DMS53 treated with DMSO at 0.1 percent for 48 hours (cell line): Measurements from ENCODE around the gene LBHD1.
"Not testable (repeated sequence)": the region's sequence is repeated elsewhere in the genome, so short reads cannot be mapped to it uniquely, and the experiment has no call there.

Source experiments
- DNase-seq: peaks from one replicate; lab custom pipeline; 2025; ENCODE audit not compliant: unreplicated experiment; lab: John Stamatoyannopoulos, UW

The LBHD1 gene

DNA sequence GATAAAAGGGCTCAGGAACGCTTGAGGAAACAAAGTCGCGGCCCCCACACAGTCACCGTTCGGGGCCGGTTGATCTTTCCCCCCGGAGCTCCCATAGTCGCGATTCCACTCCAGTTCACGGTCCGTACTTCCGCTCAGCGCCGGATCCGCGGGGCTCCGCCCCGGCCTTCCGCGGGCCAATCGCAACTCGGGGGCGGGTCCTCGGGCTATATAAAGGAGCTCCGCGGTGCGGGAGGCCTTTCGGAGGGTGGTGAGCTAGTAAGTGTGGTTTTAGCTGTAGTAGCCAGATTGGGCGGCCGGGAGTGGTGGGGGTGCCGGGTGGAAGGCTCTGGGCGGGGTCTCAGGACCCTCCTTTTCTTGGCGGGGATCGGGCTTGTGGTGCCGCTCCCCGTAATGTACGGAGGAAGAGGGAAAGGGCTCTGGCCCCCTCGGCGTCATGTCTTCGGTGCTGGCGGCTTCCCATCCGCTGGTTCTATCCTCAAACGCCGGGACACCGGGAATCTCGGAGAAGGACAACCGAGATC is 6.9 kb downstream of the LBHD1 start, which contains the start of the genes C11orf98 and CSKMT:
TSS of gene C11orf98 (minus strand) at position 136 of the 524 bp plus-strand sequence. CDS start at position 95, 41 bp downstream.
TSS of gene CSKMT (plus strand) at position 238 of the 524 bp plus-strand sequence. CDS start 568 bp downstream, outside the sequence.
- peak; percentile 79 for DNase-seq

DNA sequence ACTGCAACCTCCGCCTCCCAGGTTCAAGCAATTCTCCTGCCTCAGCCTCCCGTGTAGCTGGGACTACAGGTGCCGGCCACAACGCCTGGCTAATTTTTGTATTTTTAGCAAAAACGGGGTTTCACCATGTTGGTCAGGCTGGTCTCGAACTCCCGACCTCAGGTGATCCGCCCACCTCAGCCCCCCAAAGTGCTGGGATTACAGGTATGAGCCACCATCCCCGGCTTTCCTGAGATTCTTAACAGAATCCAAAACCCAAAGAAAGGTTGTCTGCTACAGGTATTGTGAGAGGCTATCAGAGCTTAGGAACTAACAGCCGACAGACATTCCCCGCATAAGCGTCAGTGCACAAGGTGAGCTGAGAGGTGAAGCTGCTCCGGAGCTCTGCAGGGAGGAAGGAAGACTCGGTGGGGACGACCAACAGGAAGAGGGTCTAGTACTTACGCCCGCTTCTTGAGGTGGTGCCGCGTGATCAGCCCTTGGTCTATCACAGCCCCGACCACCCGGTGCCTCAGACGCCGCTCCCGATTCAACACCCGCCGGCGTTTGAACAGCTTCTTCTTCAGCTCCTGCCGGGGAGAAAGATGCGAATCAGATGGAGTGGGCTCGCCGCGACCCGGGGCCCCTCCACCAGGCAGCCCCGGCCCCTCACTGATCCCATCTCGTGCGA is 7.5 kb downstream of the LBHD1 start:
- DNase-seq, result peak; percentile 61

DNA sequence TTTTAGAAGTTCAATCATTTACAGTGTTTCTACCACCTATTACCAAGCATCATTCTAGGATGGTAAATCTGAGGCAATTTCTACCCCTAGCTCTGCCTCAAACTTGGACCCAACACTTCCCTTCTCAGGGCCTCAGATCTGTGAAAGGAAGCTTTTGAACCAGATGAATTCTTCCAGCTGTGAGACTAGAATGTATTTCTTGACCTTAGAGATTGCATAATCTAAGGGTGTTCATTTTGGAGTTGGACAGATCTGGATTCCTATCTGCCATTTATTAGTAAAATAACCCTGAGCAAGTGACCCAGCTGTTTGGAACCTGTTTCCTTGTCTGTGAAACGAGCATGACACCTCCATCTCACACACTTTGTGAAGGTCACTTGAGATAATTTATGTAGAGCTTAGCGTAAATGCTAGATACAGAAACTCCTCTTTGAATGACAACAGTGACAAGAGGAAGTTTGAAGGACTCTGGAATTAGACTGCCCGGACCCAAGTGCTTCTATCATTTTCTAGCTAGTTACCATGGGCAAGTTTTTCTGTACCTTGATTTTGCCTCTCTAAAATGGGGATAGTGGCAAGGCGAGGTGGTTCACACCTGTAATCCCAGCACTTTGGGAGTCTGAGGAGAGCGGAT is 15.2 kb downstream of the LBHD1 start:
- no peak for DNase-seq

DNA sequence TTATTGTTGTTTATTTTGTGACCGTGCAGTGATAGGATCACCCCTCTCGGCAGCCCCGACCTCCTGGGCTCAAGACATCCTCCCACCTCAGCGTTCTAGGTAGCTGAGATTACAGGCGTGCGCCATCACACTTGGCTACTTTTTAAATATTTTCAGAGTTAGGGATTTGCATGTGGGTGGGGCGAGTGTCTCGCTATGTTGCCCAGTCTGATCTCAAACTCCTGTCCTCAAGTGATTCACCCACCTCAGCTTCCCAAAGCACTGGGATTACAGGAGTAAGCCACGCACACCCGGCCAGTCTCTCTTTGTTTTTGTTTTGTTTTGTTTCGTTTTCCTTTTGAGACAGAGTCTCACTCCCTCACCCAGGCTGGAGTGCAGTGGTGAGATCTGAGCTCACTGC is 17.8 kb downstream of the LBHD1 start:
- no peak for DNase-seq

DNA sequence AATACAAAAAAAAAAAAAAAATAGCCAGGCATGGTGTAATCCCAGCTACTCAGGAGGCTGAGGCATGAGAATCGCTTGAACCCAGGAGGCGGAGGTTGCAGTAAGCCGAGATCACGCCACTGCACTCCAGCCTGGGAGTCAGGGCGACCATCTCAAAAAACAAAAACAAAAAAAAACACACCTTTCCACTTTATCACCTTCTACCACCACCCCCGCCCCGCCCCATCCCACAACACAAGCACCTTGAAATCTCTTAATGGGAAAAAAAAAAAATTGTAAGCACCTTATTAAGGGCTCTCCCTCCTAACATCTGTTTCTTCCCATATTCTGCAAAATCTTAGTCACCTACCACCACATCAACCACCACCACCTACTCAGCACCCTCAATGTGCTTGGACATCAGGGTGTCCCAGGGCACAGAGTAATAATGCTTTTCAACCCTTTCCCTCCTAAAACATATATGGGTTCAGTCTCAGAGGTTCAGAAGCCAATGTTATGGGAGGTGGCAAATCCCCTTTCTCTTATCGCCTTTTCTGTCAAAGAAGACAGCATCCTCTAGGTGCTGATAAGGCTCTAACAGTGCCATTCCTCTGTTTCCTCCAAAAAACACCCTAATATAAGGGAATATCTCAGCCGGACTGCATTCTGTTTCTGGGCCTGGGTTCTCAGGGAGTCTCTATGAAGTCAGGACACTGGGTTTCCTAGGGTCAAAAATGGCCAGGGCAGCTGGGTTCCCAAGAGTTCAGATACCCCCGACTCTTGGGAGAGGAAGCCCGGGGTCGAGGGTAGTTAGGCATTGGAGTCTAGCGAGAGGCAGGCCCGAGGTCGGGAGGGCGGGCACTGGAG is 19.7 kb downstream of the LBHD1 start:
- DNase-seq, result no peak

DNA sequence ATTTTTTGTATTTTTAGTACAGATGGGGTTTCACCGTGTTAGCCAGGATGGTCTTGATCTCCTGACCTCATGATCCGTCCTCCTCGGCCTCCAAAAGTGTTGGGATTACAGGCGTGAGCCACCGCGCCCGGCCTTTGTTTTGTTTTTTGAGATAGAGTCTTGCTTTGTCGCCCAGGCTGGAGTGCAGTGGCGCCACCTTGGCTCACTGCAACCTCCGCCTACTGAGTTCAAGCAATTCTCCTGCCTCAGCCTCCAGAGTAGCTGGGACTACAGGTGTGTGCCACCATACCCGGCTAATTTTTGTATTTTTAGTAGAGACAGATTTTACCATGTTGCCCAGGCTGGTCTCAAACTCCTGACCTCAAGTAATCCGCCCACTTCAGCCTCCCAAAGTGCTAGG is 21.8 kb downstream of the LBHD1 start:
- not testable (repeated sequence) for DNase-seq

DNA sequence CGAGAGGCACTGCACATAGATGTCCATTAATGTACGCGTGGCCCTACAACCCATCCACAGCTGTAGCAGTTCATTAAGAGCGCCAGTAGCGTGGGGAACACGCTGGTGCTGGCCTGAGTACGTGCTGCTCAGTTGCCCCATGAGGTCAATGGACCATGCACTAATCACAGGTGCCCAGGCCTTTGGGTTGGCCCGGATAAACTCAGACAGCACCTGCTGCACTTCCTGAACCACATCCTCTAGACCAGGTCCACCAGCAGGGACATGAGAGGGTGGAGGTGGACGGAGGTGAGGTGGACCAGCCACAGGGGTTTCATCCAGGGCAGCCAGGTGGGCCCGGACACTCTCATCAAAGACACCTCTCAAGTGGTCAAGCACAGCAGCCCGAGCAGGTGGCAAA is 22.6 kb downstream of the LBHD1 start:
- DNase-seq, result no peak

DNA sequence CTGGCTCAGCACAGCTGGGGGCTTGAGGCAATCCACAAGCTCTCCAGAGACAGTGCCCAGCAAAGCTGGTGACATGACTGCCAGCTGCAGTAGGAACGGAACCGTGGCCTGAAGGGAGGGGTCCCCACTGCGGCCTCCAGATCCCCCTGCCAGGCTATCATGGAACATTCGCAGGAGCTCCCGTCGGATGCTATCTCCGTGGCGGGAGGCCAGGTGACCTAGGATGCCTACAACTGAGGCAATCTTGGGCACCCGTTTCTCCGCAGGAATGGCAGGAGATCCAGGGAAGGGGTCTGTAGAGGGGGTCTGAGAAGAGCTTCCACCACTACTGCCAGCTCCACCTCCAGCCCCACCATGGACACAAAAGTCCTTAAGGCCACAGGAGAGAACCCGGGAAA is 23.1 kb downstream of the LBHD1 start:
- DNase-seq, result no peak

DNA sequence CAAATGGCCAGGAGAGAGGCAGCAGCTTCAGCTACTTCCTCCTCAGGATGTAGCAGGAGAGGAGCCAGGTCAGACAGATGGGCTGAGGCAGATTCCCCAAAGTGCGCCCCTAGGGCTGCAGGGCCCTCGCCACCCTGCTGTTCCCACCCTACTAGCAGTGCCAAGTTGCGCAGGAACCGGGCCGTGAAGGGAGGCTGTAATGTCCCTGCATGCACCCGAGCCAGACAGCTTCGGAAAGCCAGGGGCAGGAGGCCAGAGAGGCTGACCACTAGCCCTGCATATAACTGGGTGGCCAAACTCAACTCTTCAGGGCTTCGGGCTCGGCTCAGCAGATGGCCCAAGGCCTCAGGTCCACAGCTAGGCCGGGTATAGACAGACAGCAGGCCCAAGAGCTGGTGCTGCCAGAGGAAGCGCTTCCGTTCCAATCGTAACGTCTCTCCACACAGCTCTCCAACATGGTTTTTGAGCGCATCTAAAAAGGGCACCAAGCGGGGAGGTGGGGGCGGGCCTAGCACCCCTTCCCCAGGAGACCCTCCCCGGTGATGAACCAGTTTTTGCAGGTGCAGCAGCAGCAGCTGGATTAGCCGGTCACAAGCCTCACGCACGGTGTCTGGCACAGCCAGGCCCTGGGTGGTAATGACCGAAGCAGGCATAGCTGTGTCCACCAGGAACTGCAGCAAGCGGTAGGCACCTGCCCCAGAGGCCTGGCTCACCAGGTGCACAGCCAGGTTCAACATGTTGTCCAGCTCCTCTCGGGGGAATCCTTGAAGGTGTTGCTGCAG is 23.7 kb downstream of the LBHD1 start:
- no peak for DNase-seq

DNA sequence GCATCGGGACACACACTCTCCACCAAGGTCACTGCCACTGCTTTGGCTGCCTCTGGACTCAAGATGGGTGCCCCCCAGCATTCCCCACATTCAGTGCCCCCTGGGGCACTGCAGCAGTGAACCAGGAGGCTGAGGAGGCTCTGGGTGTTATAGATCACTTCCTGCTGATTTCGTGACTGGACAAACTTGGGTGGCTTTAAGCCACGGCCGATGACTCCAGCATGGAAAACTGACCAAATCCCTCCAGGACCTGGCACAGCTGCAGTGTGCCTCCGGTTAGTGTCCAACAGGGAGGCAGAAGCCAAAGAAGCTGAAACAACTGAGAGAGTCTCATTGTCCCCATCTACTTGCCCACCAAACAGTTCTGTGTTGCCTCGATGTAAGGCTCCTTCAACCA is 24.5 kb downstream of the LBHD1 start:
- no peak for DNase-seq

DNA sequence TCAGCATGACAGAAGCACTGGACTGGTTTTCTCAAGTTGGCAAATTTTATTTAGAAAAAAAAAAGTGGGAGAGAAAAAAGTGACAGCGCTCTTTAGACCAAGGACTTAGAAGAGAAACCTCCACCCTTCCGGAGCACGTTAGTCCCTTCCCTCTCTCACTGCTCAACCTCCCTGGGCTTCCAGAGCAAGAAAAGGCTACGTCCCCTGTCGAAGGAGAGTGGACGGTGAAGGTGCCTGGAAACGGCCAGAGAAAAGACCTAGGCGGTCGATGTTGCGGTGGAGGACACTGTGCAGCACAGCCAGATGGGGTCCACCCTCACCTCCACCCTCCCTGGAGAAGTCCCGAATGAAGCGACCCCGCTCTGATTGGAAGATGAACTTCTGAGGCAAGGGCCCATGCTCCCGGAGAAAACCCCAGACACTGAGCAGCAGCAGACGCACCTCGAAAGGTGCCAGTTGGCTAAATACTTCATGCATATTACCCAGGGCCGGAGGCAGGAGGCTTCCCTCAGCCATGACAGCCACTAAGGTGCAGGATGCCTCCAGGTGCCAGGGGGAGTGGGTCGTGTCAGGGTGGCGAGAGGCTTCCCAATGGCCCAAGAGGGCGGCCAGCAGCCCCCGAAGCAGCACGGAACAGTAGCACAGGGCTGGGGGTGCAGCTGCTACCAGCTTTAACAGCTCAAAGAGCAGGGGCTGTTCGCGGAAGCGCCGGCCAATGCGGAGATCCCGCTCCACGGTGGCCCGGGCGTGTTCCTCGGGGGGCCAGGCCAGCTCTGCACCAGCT is 25.1 kb downstream of the LBHD1 start:
- no peak for DNase-seq

DNA sequence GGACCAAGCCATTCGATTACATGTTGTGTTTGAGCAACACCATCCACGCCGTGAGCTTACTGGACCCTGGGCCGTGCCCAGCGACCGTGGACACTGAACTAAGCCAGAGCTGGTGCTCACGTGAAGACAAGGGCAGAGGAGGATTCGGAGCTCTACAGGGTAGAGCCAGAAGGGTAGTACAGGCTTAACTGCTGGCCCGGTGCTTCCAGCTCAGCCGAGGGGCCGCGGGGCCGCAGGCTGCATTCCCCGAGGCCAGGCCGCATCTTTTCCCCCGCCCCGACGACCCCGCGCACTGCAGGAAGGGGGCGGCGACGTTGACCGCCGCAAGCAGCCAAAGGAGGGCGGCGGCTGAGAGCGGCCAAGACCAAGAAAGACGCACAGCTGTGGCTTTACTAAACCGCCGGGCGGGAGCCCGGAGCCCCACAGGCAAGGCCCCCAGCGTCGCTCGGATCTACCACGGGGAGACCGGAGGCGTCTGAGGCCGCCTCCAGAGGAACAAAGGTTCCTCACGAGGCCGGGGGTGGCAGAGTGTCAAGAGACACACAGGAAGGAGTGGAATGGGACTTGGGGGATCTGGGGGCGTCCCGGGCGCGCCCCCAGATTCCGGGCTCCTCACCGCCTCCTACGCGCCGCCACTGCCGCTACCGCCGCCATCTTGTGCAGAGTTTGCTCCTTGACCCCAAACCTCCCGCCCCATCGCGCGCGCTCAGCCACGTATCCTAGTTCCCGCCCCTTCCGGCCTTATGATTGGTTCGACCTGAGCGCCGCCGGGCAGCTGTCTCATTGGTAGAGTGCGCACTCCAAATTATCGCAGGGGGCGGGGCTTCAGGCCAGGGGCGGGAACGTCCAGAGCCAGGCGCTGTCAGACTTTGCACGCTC is 25.9 kb downstream of the LBHD1 start, which contains the start of gene GANAB:
TSS of gene GANAB (minus strand) at position 668 of the 879 bp plus-strand sequence. CDS start at position 654, 14 bp downstream.
- peak; percentile 95 for DNase-seq

DNA sequence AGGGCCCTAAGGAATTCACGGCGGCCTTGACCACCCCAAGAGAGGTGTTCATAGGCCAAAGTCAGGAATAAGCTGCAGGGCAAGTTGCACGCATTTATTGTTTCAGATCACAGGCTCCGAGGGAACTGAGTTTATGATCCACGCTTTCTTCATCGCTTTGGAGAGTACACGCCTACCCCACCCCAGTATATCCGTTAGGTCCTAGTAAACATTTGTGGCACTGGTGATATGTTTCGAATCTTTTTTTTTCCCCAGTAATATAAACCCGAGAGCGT is 26.5 kb downstream of the LBHD1 start:
- no peak for DNase-seq

DNA sequence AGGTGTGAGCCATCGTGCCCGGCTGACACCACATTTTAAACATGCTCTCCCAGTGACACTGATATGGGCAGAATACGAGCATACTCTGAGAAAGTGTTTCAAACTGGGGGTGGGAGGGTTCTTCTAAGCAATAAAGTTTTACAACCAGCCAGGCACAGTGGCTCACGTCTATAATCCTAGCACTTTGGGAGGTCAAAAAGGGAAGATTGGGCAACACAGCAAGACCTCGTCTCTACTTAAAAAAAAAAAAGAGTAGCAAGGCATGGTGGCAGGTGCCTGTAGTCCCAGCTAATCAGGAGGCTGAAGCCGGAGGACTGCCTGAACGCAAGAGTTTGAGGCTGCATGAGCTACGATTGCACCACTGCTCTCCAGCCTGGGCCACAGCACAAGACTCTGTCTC is 27.8 kb downstream of the LBHD1 start:
- DNase-seq, result no peak

DNA sequence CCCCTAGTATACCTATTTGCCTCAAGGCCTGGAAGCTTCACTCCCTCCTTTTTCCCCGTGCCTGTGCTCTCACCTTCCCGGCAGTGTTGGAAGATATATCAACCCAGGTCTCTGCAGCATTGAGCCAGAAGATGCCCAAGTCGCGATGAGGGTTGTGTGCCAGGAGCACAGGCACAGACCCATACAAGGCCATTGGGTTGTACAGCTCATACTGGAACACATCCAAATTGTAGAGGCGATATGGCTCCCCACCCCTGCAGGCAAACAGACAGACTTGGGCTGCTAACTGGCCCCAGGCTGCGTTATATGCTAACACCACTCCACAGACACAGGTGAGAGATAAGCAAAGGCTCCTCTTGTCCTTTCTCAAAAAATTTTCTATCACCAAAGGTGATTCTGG is 39.6 kb downstream of the LBHD1 start:
- no peak for DNase-seq

DNA sequence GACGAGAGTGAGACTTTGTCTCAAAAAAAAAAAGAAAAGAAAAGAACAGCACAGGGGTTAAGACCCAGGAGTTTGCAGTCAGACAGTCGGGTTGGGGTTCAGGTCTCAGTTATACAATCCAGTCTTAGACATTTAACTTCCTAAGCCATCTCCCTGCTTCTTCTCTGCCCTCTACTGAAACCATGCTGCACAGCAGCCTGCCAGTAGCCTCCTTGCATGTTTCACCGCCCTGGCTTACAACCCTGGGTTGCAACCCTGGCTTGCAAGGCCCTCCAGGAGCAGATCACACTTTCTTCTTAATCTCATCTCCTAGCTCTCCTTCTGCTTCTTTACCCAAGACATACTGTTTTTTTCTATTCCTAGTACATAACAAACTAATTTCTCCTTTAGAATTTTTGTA is 44.4 kb downstream of the LBHD1 start:
- DNase-seq, result no peak

DNA sequence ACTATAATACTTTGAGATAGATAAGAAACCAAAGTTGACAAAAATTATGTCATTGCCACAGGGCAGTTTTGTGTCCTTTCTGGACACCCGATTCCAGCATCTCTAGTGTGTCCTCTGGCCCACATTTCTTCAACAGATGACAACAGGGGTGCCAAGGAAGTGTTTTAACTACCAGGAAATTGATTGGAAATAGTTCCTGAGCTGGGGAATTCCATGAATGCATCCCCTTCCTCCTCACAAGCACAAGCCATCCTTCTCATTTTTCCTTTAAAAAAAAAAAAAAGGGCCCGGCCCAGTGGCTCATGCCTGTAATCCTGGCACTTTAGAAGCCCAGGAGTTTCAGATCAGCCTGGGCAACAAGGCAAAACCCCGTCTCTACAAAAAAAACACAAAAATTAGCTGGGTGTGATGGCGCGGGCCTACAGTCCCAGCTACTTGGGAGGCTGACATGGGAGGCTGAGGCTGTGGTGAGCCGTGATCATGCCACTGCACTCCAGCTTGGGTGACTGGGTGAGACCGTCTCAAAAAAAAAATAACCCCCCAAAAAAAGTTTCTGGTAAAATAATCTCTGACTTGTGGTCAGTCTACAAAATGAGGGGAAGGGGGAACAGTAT is 49.5 kb downstream of the LBHD1 start:
- no peak for DNase-seq

DNA sequence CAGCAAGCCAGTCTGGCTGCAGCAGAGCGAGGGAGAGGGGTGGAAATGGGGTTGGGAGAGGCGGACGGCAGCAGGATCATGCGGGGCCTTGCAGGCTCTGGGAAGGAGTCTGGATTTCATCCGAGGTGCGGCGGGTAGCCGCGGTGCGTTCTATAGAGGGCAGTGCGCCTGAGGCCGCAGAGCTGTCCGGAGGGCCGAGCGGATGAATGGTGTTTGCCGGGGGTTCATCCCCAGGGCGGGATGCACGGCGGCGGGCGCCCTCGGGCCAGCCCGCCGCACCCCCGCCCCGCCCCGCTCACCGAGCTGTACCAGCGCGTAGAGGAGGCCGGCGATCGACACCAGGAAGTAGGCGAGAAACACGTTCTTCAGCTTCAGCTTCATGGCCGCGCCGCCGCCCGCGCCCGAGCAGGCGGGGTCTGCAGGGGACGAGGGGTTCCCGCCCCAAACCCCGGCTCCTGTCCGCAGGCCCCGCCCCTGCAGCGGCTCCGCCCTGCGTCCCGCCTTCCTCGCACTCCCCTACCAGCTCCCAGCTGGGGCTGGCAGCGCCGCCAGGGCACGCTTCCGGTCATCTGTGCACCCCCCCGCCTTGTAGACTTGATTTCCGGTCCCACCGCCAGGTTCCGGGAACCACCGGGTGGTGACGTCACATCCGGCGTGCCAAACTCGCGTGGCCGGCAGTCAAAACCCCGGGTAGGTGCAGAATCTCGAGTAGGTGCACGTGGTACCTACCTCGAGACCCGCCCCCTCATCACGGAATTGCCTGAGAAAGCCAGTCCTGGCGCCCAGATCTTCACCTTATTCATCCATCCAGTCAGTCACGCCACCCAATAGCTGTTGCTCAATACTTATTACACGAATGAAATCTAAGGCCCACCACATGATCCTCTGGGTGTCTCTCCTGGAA is 50.2 kb downstream of the LBHD1 start, which contains the start of gene B3GAT3:
TSS of gene B3GAT3 (minus strand) at position 420 of the 904 bp plus-strand sequence. CDS start at position 381, 39 bp downstream.
- peak; percentile 98 for DNase-seq
